SK-N-SH treated with all-trans-retinoic acid at 6 μM for 48 hours (cell line): ENCODE results near the gene TAMALIN.

Experiments used
- ATAC-seq: fragments of 200-7000 bp; cut with Tn5 transposase; 3 replicates; pipeline ENCODE4 v1.9.1; 2020; ENCODE audit warnings: mild to moderate bottlenecking, moderate library complexity
- ARNTL ChIP-seq: fragments of 450-650 bp; formaldehyde crosslinking; IDR thresholded peaks from 2 replicates; pipeline ENCODE4 v1.5.0; 2020; ENCODE audit warnings: low read depth, mild to moderate bottlenecking, moderate library complexity, borderline replicate concordance
- BACH2 ChIP-seq: fragments of 250-450 bp; sonication (Bioruptor Pico); IDR thresholded peaks from 2 replicates; pipeline ENCODE4 v1.9.0; 2021; ENCODE audit warnings: mild to moderate bottlenecking, borderline replicate concordance
- CREB5 ChIP-seq: fragments of 250-450 bp; sonication (Bioruptor Pico); IDR thresholded peaks from 2 replicates; pipeline ENCODE4 v1.5.1; 2020; ENCODE audit warnings: low read depth, mild to moderate bottlenecking, moderate library complexity
- CSDC2 ChIP-seq: fragments of 250-450 bp; sonication (Bioruptor Pico); IDR thresholded peaks from 2 replicates; pipeline ENCODE4 v1.5.0; 2020; ENCODE audit warnings: mild to moderate bottlenecking, moderate library complexity
- CSRNP3 ChIP-seq: fragments of 250-450 bp; sonication (Bioruptor Pico); IDR thresholded peaks from 2 replicates; pipeline ENCODE4 v1.5.1; 2021; ENCODE audit warnings: mild to moderate bottlenecking, moderate library complexity
- ESRRG ChIP-seq: fragments of 250-450 bp; sonication (Bioruptor Pico); IDR thresholded peaks from 2 replicates; pipeline ENCODE4 v1.6.1; 2021; ENCODE audit warnings: mild to moderate bottlenecking
- ISL1 ChIP-seq: fragments of 250-450 bp; sonication (Bioruptor Pico); IDR thresholded peaks from 2 replicates; pipeline ENCODE4 v2.1.2; 2022; ENCODE audit warnings: mild to moderate bottlenecking, moderate library complexity
- OSR1 ChIP-seq: fragments of 250-450 bp; sonication (Bioruptor Pico); IDR thresholded peaks from 2 replicates; pipeline ENCODE4 v1.8.0; 2022; ENCODE audit warnings: moderate library complexity, mild to moderate bottlenecking, inconsistent platforms
- PATZ1 ChIP-seq: fragments of 250-450 bp; sonication (Bioruptor Pico); IDR thresholded peaks from 2 replicates; pipeline ENCODE4 v1.8.0; 2020; ENCODE audit warnings: mild to moderate bottlenecking, moderate library complexity, borderline replicate concordance
- POU6F1 ChIP-seq: fragments of 250-450 bp; sonication (Bioruptor Pico); IDR thresholded peaks from 2 replicates; pipeline ENCODE4 v1.8.0; 2021; ENCODE audit warnings: low read depth, mild to moderate bottlenecking, moderate library complexity, borderline replicate concordance
- PPARA ChIP-seq: fragments of 250-450 bp; sonication (Bioruptor Pico); IDR thresholded peaks from 2 replicates; pipeline ENCODE4 v1.5.0; 2020; ENCODE audit warnings: mild to moderate bottlenecking, borderline replicate concordance
- RARB ChIP-seq: fragments of 250-450 bp; sonication (Bioruptor Pico); IDR thresholded peaks from 2 replicates; pipeline ENCODE4 v1.8.0; 2021; ENCODE audit warnings: mild to moderate bottlenecking, moderate library complexity
- SNAI2 ChIP-seq: fragments of 250-450 bp; sonication (Bioruptor Pico); IDR thresholded peaks from 2 replicates; pipeline ENCODE4 v1.5.0; 2020; ENCODE audit warnings: mild to moderate bottlenecking, moderate library complexity
- TSHZ2 ChIP-seq: fragments of 250-450 bp; sonication (Bioruptor Pico); IDR thresholded peaks from 2 replicates; pipeline ENCODE4 v1.5.0; 2020; ENCODE audit warnings: mild to moderate bottlenecking, moderate library complexity
- ZC3H10 ChIP-seq: fragments of 250-450 bp; sonication (Bioruptor Pico); IDR thresholded peaks from 2 replicates; pipeline ENCODE4 v1.5.1; 2021; ENCODE audit warnings: mild to moderate bottlenecking, moderate library complexity
- ZFP3 ChIP-seq: fragments of 250-450 bp; sonication (Bioruptor Pico); IDR thresholded peaks from 2 replicates; pipeline ENCODE4 v1.5.0; 2020; ENCODE audit warnings: mild to moderate bottlenecking, moderate library complexity
- ZFP30 ChIP-seq: fragments of 450-650 bp; formaldehyde crosslinking; IDR thresholded peaks from 2 replicates; pipeline ENCODE4 v1.5.0; 2022; ENCODE audit warnings: mild to moderate bottlenecking, moderate library complexity
- ZNF70 ChIP-seq: fragments of 450-650 bp; formaldehyde crosslinking; IDR thresholded peaks from 2 replicates; pipeline ENCODE4 v1.5.0; 2020; ENCODE audit warnings: mild to moderate bottlenecking, moderate library complexity
- ZNF8 ChIP-seq: fragments of 450-650 bp; formaldehyde crosslinking; IDR thresholded peaks from 2 replicates; pipeline ENCODE4 v1.5.0; 2020; ENCODE audit warnings: mild to moderate bottlenecking, moderate library complexity

TAMALIN gene

GRCh38 chr12:52007158-52007921 is 594 bp downstream of the TAMALIN start:
- no peak for TF ChIP-seq ZNF8
- no peak for TF ChIP-seq PPARA
- no peak for TF ChIP-seq ZFP3 (CRISPR knock-in tag)
- no peak for TF ChIP-seq TSHZ2 (CRISPR knock-in tag)
- no peak for TF ChIP-seq ZNF70 (CRISPR knock-in tag)
- peak; percentile 13 for ATAC-seq

- ATAC-seq = no peak
- TF ChIP-seq ZC3H10 (CRISPR knock-in tag) (no peak), CREB5 (CRISPR knock-in tag) (no peak), ZNF70 (CRISPR knock-in tag) (no peak), SNAI2 (no peak), OSR1 (CRISPR knock-in tag) (no peak), RARB (CRISPR knock-in tag) (no peak), TSHZ2 (CRISPR knock-in tag) (no peak), ZFP3 (CRISPR knock-in tag) (no peak), ISL1 (CRISPR knock-in tag) (no peak), PPARA (no peak), ZFP30 (CRISPR knock-in tag) (no peak), PATZ1 (CRISPR knock-in tag) (no peak), CSDC2 (no peak), BACH2 (no peak), POU6F1 (CRISPR knock-in tag) (no peak), ARNTL (CRISPR knock-in tag) (no peak), ZNF8 (no peak)
Measured at GRCh38 chr12:52007982-52008510, 1.3 kb downstream of the TAMALIN start.

GRCh38 chr12:52009081-52009751 is 2.5 kb downstream of the TAMALIN start:
- ATAC-seq = no peak
- TF ChIP-seq CREB5 (CRISPR knock-in tag) = no peak
- TF ChIP-seq OSR1 (CRISPR knock-in tag) = no peak
- TF ChIP-seq BACH2 = no peak
- no peak for TF ChIP-seq ISL1 (CRISPR knock-in tag)
- TF ChIP-seq CSRNP3 (CRISPR knock-in tag) = no peak
- no peak for TF ChIP-seq ESRRG (CRISPR knock-in tag)
- no peak for TF ChIP-seq SNAI2
- no peak for TF ChIP-seq ZFP30 (CRISPR knock-in tag)
- TF ChIP-seq ZNF70 (CRISPR knock-in tag) = no peak
- TF ChIP-seq RARB (CRISPR knock-in tag) = no peak
- TF ChIP-seq ZC3H10 (CRISPR knock-in tag) = no peak
- no peak for TF ChIP-seq PATZ1 (CRISPR knock-in tag)
- no peak for TF ChIP-seq ZFP3 (CRISPR knock-in tag)
- no peak for TF ChIP-seq CSDC2
